Mucosa of rectum (tissue), 2 donors: ENCODE data around the gene C1orf226.
A peak's percentile ranks its signal among the peaks of the same experiment; 100 is the strongest.
"Not testable (repeated sequence)": the region's sequence is repeated elsewhere in the genome, so short reads cannot be mapped to it uniquely, and the experiment has no call there.

ENCODE experiments used
- H3K27ac ChIP-seq, 2 donors: one replicate each; pipeline ENCODE4 v1.7.0; 2013; ENCODE audit warnings: inconsistent platforms in 2 of 2, low read depth in 2 of 2, low read length in 2 of 2
- H3K27me3 ChIP-seq, 2 donors: one replicate each; pipeline ENCODE4 v1.7.0; 2013; ENCODE audit warnings: low read length in 2 of 2; ENCODE audit not compliant: control insufficient read depth in 2 of 2, insufficient read depth in 2 of 2
- H3K36me3 ChIP-seq, 2 donors: one replicate each; pipeline ENCODE4 v1.7.0; 2013; ENCODE audit warnings: low read length in 2 of 2; ENCODE audit not compliant: control insufficient read depth in 2 of 2, insufficient read depth in 2 of 2
- H3K4me1 ChIP-seq, 2 donors: one replicate each; pipeline ENCODE4 v1.7.0; 2013; ENCODE audit warnings: low read length in 2 of 2, mild to moderate bottlenecking in 1 of 2; ENCODE audit not compliant: control insufficient read depth in 2 of 2, insufficient read depth in 2 of 2
- H3K4me3 ChIP-seq, 2 donors: one replicate each; pipeline ENCODE4 v1.7.0; 2013; ENCODE audit warnings: low read length in 2 of 2
- H3K9ac ChIP-seq, 2 donors: one replicate each; pipeline ENCODE4 v1.7.0; 2013; ENCODE audit warnings: low read length in 2 of 2, low read depth in 1 of 2, mild to moderate bottlenecking in 1 of 2
- H3K9me3 ChIP-seq, 2 donors: one replicate each; pipeline ENCODE4 v1.7.0; 2013; ENCODE audit warnings: low read length in 2 of 2; ENCODE audit not compliant: control insufficient read depth in 2 of 2
- donor health status: healthy.
- donor health status: Normal muscosa, but diverticular disease.

The C1orf226 gene

GRCh38 chr1:162381383-162381782, at the start of gene C1orf226:
TSS of gene C1orf226 (plus strand) at chr1:162381728. CDS start at chr1:162381902, 174 bp downstream.
- H3K27ac ChIP-seq = peak within 1 kb of the TSS; percentile 98 to 99
- peak within 1 kb of the TSS; percentile 21 to 60 for H3K4me3 ChIP-seq
- H3K4me1 ChIP-seq = peaks cover 26 to 30% of the 10 kb centered on the region in 2 donors
- no peaks in the 10 kb centered on the region for H3K9me3 ChIP-seq
- H3K36me3 ChIP-seq = peaks cover 6 to 10% of the 10 kb centered on the region in 2 donors
- H3K9ac ChIP-seq = peak within 1 kb of the TSS; percentile 47 to 67
- H3K27me3 ChIP-seq = peaks cover 0 to 2% of the 10 kb centered on the region in 2 donors

GRCh38 chr1:162333991-162334390, 47.5 kb upstream of the C1orf226 start:
- Histone ChIP-seq H3K9ac (no peak overlapping the region), H3K27ac (no peak overlapping the region), H3K4me3 (no peak overlapping the region), H3K36me3 (peaks cover 0 to 6% of the 10 kb centered on the region in 2 donors), H3K27me3 (peaks cover 0 to 2% of the 10 kb centered on the region in 2 donors), H3K4me1 (no peaks in the 10 kb centered on the region), H3K9me3 (no peaks in the 10 kb centered on the region)

GRCh38 chr1:162335126-162335525, 46.4 kb upstream of the C1orf226 start:
- Histone ChIP-seq H3K4me3 (no peak overlapping the region), H3K9ac (no peak overlapping the region), H3K27me3 (peaks cover 0 to 2% of the 10 kb centered on the region in 2 donors), H3K27ac (no peak overlapping the region), H3K4me1 (no peaks in the 10 kb centered on the region), H3K9me3 (no peaks in the 10 kb centered on the region), H3K36me3 (peaks cover 0 to 6% of the 10 kb centered on the region in 2 donors)

- no peak overlapping the region for H3K9ac ChIP-seq
- H3K27me3 ChIP-seq = peaks cover 0 to 2% of the 10 kb centered on the region in 2 donors
- no peaks in the 10 kb centered on the region for H3K9me3 ChIP-seq
- no peaks in the 10 kb centered on the region for H3K4me1 ChIP-seq
- no peak overlapping the region for H3K27ac ChIP-seq
- peaks cover 0 to 6% of the 10 kb centered on the region in 2 donors for H3K36me3 ChIP-seq
- H3K4me3 ChIP-seq = no peak overlapping the region
Observed at GRCh38 chr1:162336621-162337285, 44.8 kb upstream of the C1orf226 start.

- Histone ChIP-seq H3K36me3 (no peaks in the 10 kb centered on the region), H3K9ac (no peak overlapping the region), H3K9me3 (no peaks in the 10 kb centered on the region), H3K27me3 (no peaks in the 10 kb centered on the region), H3K27ac (no peak overlapping the region), H3K4me1 (no peaks in the 10 kb centered on the region), H3K4me3 (no peak overlapping the region)
Observed at GRCh38 chr1:162342452-162342983, 39.0 kb upstream of the C1orf226 start.

GRCh38 chr1:162343470-162343869, 38.1 kb upstream of the C1orf226 start:
- no peaks in the 10 kb centered on the region for H3K4me1 ChIP-seq
- H3K27me3 ChIP-seq = no peaks in the 10 kb centered on the region
- H3K9ac ChIP-seq = no peak overlapping the region
- no peaks in the 10 kb centered on the region for H3K36me3 ChIP-seq
- H3K27ac ChIP-seq = no peak overlapping the region
- H3K9me3 ChIP-seq = no peaks in the 10 kb centered on the region
- H3K4me3 ChIP-seq = no peak overlapping the region

- Histone ChIP-seq H3K4me3 (no peak overlapping the region), H3K9ac (no peak overlapping the region), H3K27me3 (no peaks in the 10 kb centered on the region), H3K36me3 (no peaks in the 10 kb centered on the region), H3K4me1 (peaks cover 11 to 13% of the 10 kb centered on the region in 2 donors), H3K27ac (no peak overlapping the region), H3K9me3 (no peaks in the 10 kb centered on the region)
Observed at GRCh38 chr1:162347281-162347680, 34.2 kb upstream of the C1orf226 start.

- Histone ChIP-seq H3K9ac (no peak overlapping the region), H3K9me3 (no peaks in the 10 kb centered on the region), H3K4me3 (peak overlapping the region in 1 of 2 donors; percentile 9), H3K27ac (peak overlapping the region; percentile 66 to 78), H3K27me3 (no peaks in the 10 kb centered on the region), H3K4me1 (peaks cover 13% of the 10 kb centered on the region in 2 donors), H3K36me3 (peaks cover 0 to under 1% of the 10 kb centered on the region in 2 donors)
Observed at GRCh38 chr1:162349635-162350330, 31.7 kb upstream of the C1orf226 start.

- no peak overlapping the region for H3K27ac ChIP-seq
Observed at GRCh38 chr1:162351246-162351842, 30.2 kb upstream of the C1orf226 start.

GRCh38 chr1:162351874-162352273, 29.7 kb upstream of the C1orf226 start:
- H3K27ac ChIP-seq, H3K27me3 ChIP-seq, H3K9me3 ChIP-seq, H3K9ac ChIP-seq, H3K4me3 ChIP-seq, H3K36me3 ChIP-seq: not testable (repeated sequence)
- peaks cover 13% of the 10 kb centered on the region in 2 donors for H3K4me1 ChIP-seq

More at GRCh38 chr1:162351246-162351842, 30.2 kb upstream of the C1orf226 start:
- peaks cover 0 to 7% of the 10 kb centered on the region in 2 donors for H3K36me3 ChIP-seq
- no peaks in the 10 kb centered on the region for H3K27me3 ChIP-seq
- H3K4me1 ChIP-seq = peaks cover 13% of the 10 kb centered on the region in 2 donors
- no peak overlapping the region for H3K4me3 ChIP-seq
- H3K9me3 ChIP-seq = no peaks in the 10 kb centered on the region
- no peak overlapping the region for H3K9ac ChIP-seq
